OCI-M2 (cell line): ENCODE measurements around the gene ASIC3.

Source experiments
- DNase-seq: peaks from one replicate; lab custom pipeline; 2025; ENCODE audit not compliant: unreplicated experiment; lab: John Stamatoyannopoulos, UW

Gene ASIC3

GRCh38 chr7:151070574-151070960 lies 22.2 kb downstream of the ASIC3 start:
- DNase-seq, result no peak

- no peak for DNase-seq
These were observed 22.9 kb downstream of the ASIC3 start for GRCh38 chr7:151071032-151071866.

GRCh38 chr7:151073990-151074389 lies 25.7 kb downstream of the ASIC3 start:
- DNase-seq, result no peak

GRCh38 chr7:151074817-151075661 lies 26.7 kb downstream of the ASIC3 start:
- no peak for DNase-seq

DNA sequence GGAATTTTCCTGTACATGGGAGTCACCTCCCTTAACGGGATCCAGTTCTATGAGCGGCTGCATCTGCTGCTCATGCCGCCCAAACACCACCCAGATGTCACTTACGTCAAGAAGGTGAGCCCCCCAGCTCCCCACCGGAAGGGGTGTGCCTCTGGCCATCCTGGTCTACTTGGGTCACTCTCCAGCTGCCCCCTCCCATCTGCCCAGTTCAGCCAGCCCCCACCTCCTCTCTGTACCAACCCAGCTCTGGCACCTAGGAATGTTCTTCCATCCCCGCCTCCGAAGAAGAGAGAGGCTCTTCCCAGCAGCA lies 27.3 kb downstream of the ASIC3 start:
- DNase-seq, result no peak

DNA sequence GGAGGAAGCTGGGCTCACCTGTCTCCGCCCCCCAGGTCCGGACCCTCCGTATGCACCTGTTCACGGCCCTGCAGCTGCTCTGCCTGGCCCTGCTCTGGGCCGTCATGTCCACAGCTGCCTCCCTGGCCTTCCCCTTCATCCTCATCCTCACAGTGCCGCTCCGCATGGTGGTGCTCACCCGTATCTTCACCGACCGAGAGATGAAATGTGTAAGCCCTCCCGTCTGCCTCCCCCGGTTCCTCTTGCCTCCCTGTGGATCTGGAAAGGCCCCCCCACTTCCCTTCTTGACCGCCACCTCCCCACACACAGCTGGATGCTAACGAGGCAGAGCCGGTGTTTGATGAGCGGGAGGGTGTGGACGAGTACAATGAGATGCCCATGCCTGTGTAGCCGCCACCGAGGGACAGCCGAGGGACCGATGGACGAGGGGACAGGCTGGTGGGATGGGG lies 27.7 kb downstream of the ASIC3 start:
- no peak for DNase-seq

DNA sequence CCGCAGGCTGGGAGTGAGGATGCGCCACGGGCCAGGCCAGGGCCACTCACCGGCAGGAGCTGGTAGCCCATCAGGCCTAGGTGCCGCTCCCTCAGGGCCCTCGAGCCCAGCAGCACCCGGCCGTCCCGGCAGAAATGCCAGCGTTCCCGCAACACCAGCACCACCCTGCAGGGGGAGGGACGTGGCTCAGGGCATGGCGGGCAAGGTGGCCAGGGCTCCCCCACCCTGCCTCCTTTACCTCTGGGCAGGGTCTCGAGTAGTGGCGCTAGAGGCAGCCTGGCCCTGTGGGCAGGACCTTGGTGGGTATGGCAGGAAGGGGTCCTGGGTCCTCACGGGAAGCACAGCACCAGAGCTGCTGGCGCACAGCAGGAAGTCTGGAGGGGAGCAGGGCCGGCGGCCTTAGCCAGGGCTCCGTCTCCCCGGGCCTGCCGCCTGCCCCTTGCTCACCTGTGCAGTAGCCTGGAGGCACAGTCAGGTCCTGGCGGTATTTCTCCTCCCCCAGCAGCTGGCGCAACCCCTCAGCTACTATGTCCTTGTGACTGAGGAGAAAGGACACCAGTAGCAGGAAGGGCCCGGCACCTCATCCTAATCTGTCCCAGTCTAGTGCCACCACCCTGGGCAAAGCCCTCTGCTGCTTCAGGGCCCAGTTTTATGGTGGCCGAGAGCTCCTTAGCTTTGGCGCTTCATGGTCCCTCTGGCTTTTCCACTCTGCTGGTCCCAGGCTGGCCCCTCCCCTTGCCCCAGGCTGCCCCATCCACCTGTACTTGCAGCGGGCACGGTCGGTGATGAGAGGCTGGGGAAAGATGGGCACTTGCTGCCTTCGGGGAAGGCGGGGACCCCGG lies 28.8 kb downstream of the ASIC3 start:
- DNase-seq, result no peak

DNA sequence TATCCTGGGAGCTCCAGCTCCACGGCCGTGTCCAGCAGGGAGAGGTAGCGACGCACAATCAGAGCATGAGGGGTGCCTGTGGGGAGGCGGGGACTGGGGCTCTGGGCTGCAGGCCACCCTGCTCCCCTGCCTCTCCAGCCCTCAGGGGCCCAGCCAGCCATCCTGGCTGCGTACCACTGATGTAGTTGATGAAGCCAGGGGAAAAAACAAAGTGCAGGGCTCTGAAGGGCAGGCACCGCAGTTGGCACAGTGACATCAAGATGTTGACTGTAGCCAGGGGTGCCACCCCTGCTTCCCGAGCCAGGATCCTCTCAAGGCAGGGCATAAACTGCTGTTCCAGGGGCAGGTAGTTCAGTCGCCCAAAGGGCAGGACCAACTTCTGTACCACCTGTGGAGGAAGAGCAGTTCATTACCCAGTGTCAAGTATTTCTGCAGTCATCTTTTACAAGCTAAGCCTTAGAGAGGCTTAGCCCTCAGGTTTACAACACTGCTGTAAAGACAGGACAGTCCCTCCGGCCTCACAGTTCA lies 29.4 kb downstream of the ASIC3 start:
- no peak for DNase-seq

GRCh38 chr7:151078233-151079040 lies 30.1 kb downstream of the ASIC3 start:
- DNase-seq, result no peak

DNA sequence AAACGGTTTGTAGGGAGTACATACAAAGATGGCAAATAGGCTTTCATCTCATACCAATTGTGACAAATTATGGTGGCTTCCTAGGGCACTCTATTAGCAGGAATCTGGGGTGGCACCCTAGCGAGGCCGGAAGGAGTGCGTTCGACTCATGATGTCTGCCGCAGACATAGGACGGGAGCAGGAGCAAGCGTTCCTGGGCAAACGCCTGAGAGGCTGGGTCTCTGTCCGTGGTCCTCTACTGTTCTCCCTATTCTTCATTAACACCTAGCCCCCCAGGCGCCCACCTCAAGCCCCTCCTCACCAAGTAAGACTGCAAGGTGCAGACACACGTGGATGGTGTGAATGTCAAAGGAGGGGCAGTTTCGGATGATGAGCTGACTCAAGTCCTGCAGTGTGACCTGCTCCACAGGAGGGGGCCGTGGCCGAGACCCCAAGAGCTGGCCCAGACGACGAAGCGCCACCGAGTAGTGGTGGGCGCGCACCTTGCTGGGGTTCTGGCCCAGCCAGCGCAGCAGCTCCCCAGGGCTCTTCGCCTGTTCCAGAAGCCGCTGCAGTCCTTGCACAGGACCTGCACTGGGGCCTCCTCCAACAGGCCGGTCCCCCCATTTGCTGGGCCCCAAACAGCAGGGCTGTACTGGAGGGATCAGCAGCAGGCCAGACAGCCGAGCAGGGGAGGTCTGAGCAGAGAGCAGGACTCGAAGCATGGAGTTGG lies 31.0 kb downstream of the ASIC3 start:
- DNase-seq, result no peak

DNA sequence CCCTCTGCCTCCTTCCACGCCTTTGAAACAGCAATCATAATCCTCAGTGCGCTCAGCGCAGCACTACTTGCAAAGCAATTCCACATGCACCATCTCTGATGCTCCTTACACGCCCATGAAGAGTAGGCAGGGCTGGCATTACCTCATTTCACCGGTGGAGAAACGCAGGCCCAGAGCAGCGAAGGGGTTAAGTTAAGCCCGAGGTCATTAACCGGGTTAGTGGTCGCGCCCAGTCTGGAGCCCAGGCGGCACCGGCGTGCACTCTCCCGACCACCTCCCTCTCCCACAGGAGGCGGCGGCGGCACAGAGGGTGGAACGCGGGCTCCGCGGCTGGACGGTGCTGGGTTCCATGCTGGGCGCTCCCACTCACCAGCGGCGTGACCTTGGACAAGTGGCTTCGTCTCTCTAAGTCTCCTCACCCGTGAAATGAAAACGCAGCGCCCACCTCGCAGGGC lies 31.8 kb downstream of the ASIC3 start:
- DNase-seq, result no peak

DNA sequence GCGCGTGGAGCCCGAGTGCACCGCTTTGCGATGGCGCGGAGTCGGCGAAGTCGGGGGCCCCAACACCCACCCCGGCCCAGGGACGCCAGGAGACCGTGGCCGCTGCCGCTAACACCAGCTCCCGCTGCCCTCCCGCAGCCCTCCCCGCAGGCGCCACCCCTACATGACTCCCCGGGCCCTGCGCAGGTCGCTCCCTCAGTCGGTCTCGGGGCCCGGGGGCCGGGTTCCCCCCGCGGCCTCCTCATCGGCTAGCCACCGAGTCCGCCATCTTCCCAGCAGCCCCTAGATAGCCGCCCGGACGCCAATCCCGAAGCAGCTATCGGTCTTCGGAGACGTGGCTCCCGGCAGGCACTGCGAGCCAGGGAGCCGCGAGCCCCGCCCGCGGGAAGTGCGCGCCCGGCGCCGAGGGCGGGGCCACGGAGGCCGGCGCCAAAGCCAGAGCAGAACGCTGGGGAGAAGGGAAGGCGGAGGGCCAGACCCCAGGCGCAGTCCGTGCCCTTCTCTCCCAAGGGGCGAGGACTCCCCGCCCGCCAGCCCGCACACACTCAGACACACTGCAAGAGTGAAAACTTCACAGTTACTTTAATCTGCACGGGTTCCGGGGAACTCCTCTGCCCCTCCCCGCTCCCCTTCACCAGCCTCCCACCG lies 32.3 kb downstream of the ASIC3 start, which contains the start of gene FASTK:
Gene FASTK (minus strand): TSS at position 288 of the 648 bp plus-strand sequence. CDS start 43 bp downstream, at position 245.
- DNase-seq, result peak; percentile 62

DNA sequence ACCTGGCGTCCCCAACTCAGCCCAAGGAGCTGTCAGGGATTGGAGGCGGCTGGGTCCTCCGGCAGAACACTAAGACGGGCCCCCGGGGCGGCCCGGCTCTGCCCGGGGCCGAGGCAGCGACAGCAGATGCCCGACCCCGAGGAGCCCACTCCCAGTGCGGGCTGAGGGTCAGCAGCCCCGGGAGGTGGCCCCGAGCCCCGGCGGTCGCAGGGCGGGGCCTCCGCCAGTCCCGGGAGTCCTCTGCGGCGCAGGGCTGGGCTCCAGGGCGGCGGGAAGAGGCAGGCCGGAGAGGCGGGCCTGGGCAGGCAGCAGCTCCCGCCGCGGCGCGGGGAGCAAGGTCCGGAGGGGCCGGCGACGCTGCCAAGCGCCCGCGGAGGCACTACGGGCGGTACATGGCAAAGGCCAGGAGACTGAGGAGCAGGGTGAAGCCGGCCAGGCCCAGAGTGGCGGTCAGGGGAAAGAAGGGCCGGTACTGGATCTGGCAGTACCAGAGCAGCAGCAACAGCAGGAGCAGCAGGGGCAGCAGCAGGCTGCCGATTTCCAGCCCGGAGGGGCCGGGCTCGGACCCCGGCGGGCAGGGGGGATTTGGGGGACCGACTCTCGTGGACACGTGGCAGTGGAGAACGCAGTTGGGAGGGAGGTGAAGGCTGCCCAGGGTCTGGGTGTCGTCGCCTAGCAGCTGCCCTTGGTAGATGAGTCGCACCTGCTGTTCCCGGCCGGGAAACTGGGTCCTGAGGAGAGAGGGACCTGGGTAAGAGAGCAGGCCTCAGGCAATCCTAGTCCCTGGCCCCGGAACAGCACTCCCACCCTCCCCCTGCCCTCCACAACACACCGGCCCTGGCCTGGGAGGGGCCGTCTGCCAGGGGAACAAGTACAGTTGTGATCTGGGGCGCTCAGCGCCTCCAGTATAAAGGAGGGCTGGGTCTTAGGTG lies 33.1 kb downstream of the ASIC3 start:
- DNase-seq, result no peak

DNA sequence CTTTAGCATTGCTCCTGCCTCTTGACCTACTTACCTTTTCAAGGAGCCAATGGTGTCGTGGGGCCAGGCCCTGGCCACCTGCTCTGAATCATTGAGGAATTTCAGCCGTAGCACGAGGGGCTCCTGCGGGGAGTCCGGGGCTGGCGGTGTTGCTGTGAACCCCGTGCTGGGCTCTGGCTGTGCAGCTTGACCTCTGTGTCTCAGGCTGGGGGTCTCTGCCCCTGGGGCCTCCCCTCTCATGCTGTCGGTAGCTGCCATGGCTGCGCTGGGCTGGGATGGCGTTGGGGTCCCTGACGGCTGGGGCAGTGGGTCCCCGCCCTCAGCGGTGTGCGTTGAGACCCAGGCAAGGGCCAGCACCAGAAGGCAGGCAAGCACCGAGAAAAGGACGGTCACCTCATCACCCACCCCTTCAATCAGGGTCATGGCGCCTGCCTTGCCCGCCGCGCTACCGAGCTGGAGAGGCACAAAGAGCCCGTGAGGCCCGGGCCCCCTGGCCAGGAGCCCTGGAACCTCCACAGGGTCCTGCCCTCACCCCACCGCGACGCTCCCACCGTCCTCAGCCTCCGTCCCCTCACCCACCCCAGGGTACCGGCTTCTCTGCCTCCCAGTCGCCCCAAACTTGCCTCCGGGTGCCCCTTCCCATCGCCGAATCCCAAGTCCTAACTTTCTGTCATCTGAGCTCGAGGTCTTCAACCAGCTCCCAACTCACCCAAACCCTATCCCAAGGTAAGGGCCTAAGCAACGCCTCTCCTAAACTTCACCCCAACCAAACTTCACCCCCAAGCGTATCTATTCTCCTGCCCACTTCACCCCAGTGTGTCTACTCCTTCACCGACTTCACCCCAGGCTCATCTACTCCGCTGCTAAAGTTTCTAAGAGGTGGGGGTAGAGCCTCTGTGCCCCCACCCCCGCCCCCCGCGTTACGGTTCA lies 34.1 kb downstream of the ASIC3 start:
- no peak for DNase-seq

- DNase-seq, result no peak
These were observed 34.9 kb downstream of the ASIC3 start, which contains the start of gene TMUB1 for GRCh38 chr7:151083071-151083823. TSS of gene TMUB1 (minus strand) at chr7:151083493. CDS start at chr7:151082563, 930 bp downstream.

- DNase-seq, result no peak
These were observed 35.5 kb downstream of the ASIC3 start for GRCh38 chr7:151083824-151084160.
